ENCODE results near the gene OR5H6. TPM values are rescaled to one million over a fixed set of nuclear protein-coding genes. Genes with fewer than 3 reads are reported as not detected.

Gene OR5H6
- total RNA-seq, 3 donors from 2014 or later, result not detected

DNA sequence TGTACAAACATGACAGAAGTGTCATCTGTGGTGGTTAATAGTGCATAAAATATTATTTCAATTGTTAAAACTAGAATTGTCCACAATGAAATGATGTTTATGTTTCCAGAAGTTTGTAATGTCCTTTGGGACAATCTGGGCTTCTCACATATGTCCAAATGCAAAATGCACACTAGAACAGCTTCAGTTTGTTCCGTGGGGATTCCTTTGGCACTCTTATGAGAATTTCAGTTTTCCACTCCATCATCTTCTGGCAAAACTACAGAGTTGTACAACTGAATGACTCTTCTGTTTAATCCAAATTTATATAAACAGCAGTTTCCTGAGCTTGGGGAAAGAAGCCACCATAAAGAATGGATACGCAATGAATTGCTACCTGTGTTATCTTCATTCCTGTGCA lies 2.0 kb upstream of the OR5H6 start:
- Histone ChIP-seq H3K4me3 (no peak overlapping the region), H3K9me3 (peaks cover 4% of the 10 kb centered on the region), H3K36me3 (ENCODE audit: low read depth) (no peaks in the 10 kb centered on the region), H3K4me1 (ENCODE audit: low read depth) (no peaks in the 10 kb centered on the region)
- ATAC-seq (no peak), DNase-seq (no peak)
- intact Hi-C loops (cut with DNase I, micrococcal nuclease), result no loop called here
- no peak for TF ChIP-seq CTCF (IDR thresholded peaks at IDR 0.05)

- intact Hi-C loops (cut with DNase I, micrococcal nuclease), result no loop called here
- H3K4me1 ChIP-seq (ENCODE audit: low read depth), result no peaks in the 10 kb centered on the region
- DNase-seq (no peak), ATAC-seq (no peak)
- H3K9me3 ChIP-seq, result no peaks in the 10 kb centered on the region
- TF ChIP-seq CTCF (IDR thresholded peaks at IDR 0.05), result no peak
- no peak overlapping the region for H3K4me3 ChIP-seq
- no peaks in the 10 kb centered on the region for H3K36me3 ChIP-seq (ENCODE audit: low read depth)
Observed at GRCh38 chr3:98269846-98270245, 5.8 kb downstream of the OR5H6 start.

DNA sequence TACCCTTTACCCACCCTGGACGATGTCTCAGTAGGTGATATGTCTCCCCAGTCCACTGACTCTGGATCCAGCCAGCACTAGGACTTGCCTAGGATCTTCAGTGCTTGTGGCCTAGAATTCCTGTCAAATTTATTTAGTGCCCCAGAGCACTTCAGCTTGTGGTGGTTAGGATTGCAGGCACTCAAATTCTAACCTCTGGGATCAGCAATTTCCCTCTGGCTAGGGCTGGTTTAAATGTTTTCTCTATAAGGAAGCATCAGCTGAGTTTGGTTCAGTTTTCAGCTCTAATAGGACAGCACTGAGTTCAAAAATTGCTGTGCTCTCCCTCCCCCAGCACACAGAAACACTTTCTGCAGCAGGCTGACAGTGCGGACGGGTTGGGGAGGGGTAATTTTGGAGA lies 8.1 kb downstream of the OR5H6 start:
- Histone ChIP-seq H3K4me1 (ENCODE audit: low read depth) (no peaks in the 10 kb centered on the region), H3K36me3 (ENCODE audit: low read depth) (no peaks in the 10 kb centered on the region), H3K4me3 (no peak overlapping the region), H3K9me3 (no peaks in the 10 kb centered on the region)
- intact Hi-C loops (cut with DNase I, micrococcal nuclease), result no loop called here
- ATAC-seq (no peak), DNase-seq (no peak)
- TF ChIP-seq CTCF (IDR thresholded peaks at IDR 0.05), result no peak

- Histone ChIP-seq H3K4me3 (no peak overlapping the region), H3K36me3 (ENCODE audit: low read depth) (no peaks in the 10 kb centered on the region), H3K9me3 (no peaks in the 10 kb centered on the region), H3K4me1 (ENCODE audit: low read depth) (no peaks in the 10 kb centered on the region)
- intact Hi-C loops (cut with DNase I, micrococcal nuclease), result no loop called here
- ATAC-seq (no peak), DNase-seq (no peak)
- TF ChIP-seq CTCF (IDR thresholded peaks at IDR 0.05), result no peak
Observed at GRCh38 chr3:98274914-98275313, 10.9 kb downstream of the OR5H6 start.

DNA sequence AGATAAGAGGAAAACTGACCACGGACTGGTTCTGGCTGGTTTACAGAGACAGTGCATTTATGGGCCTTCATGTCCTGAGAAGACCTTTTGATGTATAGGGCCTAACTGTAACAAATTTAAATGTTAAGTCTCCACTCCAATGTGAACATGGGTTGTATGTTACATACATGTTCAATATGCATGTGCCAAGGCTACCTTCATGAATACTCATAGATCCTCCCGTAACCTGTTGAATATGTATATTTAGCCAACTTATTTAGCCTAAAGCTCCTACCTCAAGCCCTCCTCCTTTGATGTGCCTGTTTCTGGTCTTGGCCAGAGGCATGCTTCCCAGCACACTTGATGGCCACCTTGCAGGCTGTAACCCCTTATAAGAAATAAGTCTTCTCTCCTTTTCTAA lies 18.2 kb downstream of the OR5H6 start, which contains the start of gene OR5H2:
Gene OR5H2 (plus strand): TSS at position 301 of the 400 bp plus-strand sequence. CDS start 398 bp downstream, outside the sequence.
- no peaks in the 10 kb centered on the region for H3K9me3 ChIP-seq
- H3K36me3 ChIP-seq (ENCODE audit: low read depth), result no peaks in the 10 kb centered on the region
- ATAC-seq (no peak), DNase-seq (no peak)
- no peak for TF ChIP-seq CTCF (IDR thresholded peaks at IDR 0.05)
- intact Hi-C loops (cut with DNase I, micrococcal nuclease), result no loop called here
- no peak within 1 kb of the TSS for H3K4me3 ChIP-seq
- no peaks in the 10 kb centered on the region for H3K4me1 ChIP-seq (ENCODE audit: low read depth)

DNA sequence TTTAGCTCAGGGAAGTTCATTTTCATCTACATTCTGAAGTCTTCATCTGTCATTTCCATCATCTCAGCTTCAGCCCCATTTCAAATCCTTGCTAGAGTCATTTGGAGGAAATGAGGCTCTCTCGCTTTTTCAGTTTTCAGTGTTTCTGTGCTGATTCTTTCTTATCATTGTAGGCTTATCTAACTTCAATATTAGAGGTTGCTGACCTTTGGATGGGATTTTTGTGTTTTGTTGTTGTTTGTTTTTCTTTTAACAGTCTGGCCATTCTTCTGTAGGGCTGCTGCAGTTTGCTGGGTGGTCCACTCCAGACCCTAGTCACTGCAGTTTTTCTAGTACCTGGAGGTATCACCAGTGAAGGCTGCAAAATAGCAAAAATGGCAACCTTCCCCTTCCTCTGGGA lies 26.9 kb downstream of the OR5H6 start:
- Histone ChIP-seq H3K9me3 (peaks cover 4% of the 10 kb centered on the region), H3K4me1 (ENCODE audit: low read depth) (no peaks in the 10 kb centered on the region), H3K36me3 (ENCODE audit: low read depth) (no peaks in the 10 kb centered on the region), H3K4me3 (no peak overlapping the region)
- no peak for TF ChIP-seq CTCF (IDR thresholded peaks at IDR 0.05)
- ATAC-seq (no peak), DNase-seq (no peak)
- intact Hi-C loops (cut with DNase I, micrococcal nuclease), result no loop called here

Measured in mucosa of descending colon (tissue), 3 donors.